Tongue (tissue), 2 donors: ENCODE results near the gene KRT78. TPM values are rescaled to one million over a fixed set of nuclear protein-coding genes. Genes with fewer than 3 reads are reported as not detected.

ENCODE experiments used
- DNase-seq: peaks from one replicate; pipeline ENCODE4 v3.0.0-alpha.2; 2015
- total RNA-seq: library from RNA; depleted of rRNA; stranded (reverse); fragments of >200 nt; gene quantifications from one replicate; pipeline ENCODE4 v1.2.3, GENCODE V29; 2014

KRT78 gene
- total RNA-seq, 1 donor from 2014 or later: 64.7 TPM

- DNase-seq: no peak
These were observed 23.9 kb downstream of the KRT78 start for GRCh38 chr12:52824741-52825410.

- no peak for DNase-seq
These were observed 24.9 kb downstream of the KRT78 start for GRCh38 chr12:52823761-52824450.

GRCh38 chr12:52822771-52823510 is 25.9 kb downstream of the KRT78 start:
- no peak for DNase-seq

GRCh38 chr12:52821826-52822660 is 26.8 kb downstream of the KRT78 start:
- peak; percentile 27 for DNase-seq

- DNase-seq: no peak
These were observed 27.6 kb downstream of the KRT78 start for GRCh38 chr12:52821071-52821730.

- DNase-seq: no peak
These were observed 28.3 kb downstream of the KRT78 start for GRCh38 chr12:52820521-52820920.

GRCh38 chr12:52819731-52820510 is 28.9 kb downstream of the KRT78 start:
- no peak for DNase-seq

GRCh38 chr12:52818887-52819420 is 29.8 kb downstream of the KRT78 start:
- no peak for DNase-seq

- DNase-seq: peak; percentile 84
These were observed 30.4 kb downstream of the KRT78 start for GRCh38 chr12:52818388-52818787.

- DNase-seq: no peak
These were observed 31.0 kb downstream of the KRT78 start for GRCh38 chr12:52817699-52818238.

- no peak for DNase-seq
These were observed 31.6 kb downstream of the KRT78 start for GRCh38 chr12:52817003-52817698.

- DNase-seq: no peak
These were observed 32.9 kb downstream of the KRT78 start for GRCh38 chr12:52815676-52816588.

GRCh38 chr12:52815161-52815560 is 33.6 kb downstream of the KRT78 start:
- DNase-seq: no peak

GRCh38 chr12:52814710-52815155 is 34.1 kb downstream of the KRT78 start:
- DNase-seq: no peak

GRCh38 chr12:52813885-52814709 is 34.7 kb downstream of the KRT78 start, which contains the start of gene KRT4:
Gene KRT4 (minus strand): TSS chr12:52814116. CDS start chr12:52814058, 58 bp downstream.
- DNase-seq: peak; percentile 38

GRCh38 chr12:52813203-52813819 is 35.5 kb downstream of the KRT78 start:
- DNase-seq: no peak

GRCh38 chr12:52812749-52813148 is 36.0 kb downstream of the KRT78 start:
- no peak for DNase-seq
